Measurements from ENCODE around the gene CDK13.

DNA sequence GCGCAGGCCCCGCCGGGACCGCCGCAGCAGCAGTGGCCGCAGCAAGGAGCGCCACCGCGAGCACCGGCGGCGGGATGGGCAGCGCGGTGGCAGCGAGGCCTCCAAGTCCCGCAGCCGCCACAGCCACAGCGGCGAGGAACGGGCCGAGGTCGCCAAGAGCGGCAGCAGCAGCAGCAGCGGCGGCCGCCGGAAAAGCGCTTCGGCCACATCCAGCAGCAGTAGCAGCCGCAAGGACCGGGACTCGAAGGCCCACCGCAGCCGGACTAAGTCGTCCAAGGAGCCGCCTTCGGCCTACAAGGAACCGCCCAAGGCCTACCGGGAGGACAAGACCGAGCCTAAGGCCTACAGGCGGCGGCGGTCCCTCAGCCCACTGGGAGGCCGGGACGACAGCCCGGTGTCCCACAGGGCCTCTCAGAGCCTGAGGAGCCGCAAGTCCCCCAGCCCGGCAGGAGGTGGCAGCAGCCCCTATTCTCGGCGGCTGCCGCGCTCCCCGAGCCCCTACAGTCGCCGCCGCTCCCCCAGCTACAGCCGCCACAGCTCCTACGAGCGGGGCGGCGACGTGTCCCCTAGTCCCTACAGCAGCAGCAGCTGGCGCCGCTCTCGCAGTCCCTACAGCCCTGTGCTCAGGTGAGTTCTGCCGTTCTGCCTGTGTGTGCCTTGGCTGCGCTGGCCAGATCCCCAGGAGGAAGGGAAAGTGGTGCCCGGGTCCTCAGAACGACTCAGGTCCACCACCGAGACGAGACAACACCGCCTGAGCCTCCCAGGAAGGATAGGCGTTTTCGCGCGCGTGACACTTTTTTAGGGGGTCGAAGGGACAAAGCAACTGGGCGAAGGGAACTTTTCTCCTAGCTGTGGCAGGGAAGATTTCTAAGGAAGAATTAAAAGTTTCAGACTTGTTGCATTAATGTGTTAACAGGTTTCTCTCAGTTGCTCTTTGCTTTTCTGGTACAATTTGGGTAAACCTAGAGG, 1.5 kb downstream of the CDK13 start:
- TF ChIP-seq, protein P1, sequence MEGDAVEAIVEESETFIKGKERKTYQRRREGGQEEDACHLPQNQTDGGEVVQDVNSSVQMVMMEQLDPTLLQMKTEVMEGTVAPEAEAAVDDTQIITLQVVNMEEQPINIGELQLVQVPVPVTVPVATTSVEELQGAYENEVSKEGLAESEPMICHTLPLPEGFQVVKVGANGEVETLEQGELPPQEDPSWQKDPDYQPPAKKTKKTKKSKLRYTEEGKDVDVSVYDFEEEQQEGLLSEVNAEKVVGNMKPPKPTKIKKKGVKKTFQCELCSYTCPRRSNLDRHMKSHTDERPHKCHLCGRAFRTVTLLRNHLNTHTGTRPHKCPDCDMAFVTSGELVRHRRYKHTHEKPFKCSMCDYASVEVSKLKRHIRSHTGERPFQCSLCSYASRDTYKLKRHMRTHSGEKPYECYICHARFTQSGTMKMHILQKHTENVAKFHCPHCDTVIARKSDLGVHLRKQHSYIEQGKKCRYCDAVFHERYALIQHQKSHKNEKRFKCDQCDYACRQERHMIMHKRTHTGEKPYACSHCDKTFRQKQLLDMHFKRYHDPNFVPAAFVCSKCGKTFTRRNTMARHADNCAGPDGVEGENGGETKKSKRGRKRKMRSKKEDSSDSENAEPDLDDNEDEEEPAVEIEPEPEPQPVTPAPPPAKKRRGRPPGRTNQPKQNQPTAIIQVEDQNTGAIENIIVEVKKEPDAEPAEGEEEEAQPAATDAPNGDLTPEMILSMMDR (tag by site-specific recombination; IDR thresholded peaks at IDR 0.05): peak; percentile 75
- TF ChIP-seq ZNF221 (tag by site-specific recombination; IDR thresholded peaks at IDR 0.05; ENCODE audit: borderline replicate concordance) (no peak), ZNF560 (tag by site-specific recombination; IDR thresholded peaks at IDR 0.05; ENCODE audit: borderline replicate concordance) (no peak), ZNF146 (tag by site-specific recombination; IDR thresholded peaks at IDR 0.05) (no peak)
